DOHH2 (cell line): ENCODE data around the gene WFDC1.

Source experiments
- CTCF ChIP-seq: fragments of 200-600 bp; sonication (generic); IDR thresholded peaks from one replicate; pipeline ENCODE4 v1.5.1; 2014; ENCODE audit warnings: antibody characterized with exemption, mild to moderate bottlenecking, low read depth, low read length; ENCODE audit not compliant: poor library complexity, severe bottlenecking
- EZH2phosphoT487 ChIP-seq: fragments of 200-600 bp; sonication (generic); IDR thresholded peaks from 2 replicates; pipeline ENCODE4 v1.6.1; 2017; ENCODE audit warnings: borderline replicate concordance, mild to moderate bottlenecking, antibody characterized with exemption, low read length, moderate library complexity, mixed read lengths

DNA sequence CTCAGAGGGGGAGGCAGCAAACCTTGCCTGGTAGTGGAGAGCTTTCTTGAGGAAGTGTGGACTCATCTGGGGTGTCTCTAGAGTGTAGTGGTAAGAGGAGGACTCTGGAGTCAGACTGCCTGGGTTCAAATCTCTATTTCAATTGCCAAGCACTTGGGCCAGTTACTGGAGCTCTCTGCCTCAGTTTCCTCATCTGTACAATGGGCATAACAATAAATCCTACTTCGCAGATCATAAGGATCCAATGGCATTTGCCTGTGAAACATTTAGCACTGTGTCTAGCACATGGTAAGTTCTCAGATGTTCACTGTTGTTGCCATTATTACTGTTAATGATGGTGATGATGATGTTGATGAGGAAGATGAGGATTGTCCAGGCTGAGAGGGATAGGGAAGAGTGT lies 23.6 kb upstream of the WFDC1 start:
- TF ChIP-seq CTCF (no peak), EZH2phosphoT487 (no peak)
